ENCODE results near the gene PKDCC. TPM values are rescaled to one million over a fixed set of nuclear protein-coding genes. Genes with fewer than 3 reads are reported as not detected.

Gene PKDCC
- total RNA-seq, 1 donor from 2014 or later: 121 TPM

DNA sequence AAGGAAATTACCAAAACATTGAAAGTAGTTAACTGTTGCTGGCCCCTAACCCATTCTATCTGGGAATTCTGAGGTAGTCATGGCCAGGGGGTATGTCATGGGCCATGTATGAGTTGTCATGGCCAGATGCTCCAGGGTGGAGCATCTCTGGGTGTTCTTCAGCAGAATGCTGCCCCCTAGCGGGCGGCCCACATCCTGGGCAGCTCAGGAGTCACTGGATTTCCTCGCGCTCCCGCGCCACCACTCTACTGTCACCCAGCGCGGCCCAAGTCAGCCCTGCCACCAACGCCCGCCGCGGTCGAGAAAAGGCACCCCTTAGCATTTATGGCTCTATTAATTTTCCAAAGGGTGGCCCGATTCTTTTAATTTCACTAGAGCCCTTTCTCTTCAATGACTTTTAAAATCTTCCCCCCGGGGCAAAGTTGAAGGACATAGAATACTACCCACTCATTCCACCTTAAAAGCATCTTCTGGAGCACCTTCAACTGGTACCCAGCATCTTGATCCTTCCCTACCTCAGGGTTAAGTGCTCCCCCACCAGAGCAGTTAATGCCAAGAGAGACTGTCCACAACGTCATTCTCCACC is 41.6 kb downstream of the PKDCC start:
- peak; percentile 61 for DNase-seq

DNA sequence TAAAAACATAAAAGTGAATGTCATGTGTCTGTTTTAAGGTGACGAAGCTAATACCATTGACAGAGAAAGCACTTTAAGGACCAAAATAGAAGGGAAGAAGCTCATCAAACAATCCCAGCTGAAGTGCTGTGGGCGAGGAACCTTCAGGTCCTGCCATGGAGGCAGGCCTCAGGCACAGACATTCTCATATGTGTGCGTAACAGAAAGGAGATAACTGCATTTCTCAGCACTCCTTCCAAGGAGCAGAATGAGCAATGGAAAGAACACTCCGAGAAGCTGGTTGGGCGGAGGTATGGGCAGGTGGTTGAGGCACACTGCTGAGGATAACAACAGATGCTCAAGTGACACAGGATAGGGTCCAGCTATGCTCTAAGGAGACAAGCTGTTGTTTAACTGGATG is 42.4 kb downstream of the PKDCC start:
- no peak for DNase-seq

GRCh38 chr2:42091671-42092070 is 43.9 kb downstream of the PKDCC start:
- DNase-seq: no peak

- no peak for DNase-seq
Observed at GRCh38 chr2:42092084-42092996, 44.5 kb downstream of the PKDCC start.

DNA sequence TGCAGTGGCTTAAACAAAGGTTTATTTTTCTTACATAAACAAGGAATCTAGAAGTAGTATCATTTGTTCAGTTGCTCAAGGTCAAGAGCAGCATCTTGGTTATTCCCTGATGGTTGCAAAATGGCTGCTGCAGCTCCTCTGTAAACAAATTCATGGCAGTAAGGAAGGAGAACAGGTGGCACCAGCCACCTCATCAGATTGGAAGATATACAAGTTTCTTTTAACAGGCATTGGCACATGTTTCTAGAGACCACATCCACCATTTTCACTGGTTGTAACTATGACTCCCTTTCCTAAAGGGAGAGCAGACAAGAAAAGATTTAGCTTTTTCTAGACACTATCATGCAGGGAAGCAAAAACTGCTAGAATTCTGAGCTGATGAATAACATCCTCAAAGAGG is 46.3 kb downstream of the PKDCC start:
- DNase-seq: no peak

- DNase-seq: peak; percentile 93
Observed at GRCh38 chr2:42095923-42096408, 48.1 kb downstream of the PKDCC start.

DNA sequence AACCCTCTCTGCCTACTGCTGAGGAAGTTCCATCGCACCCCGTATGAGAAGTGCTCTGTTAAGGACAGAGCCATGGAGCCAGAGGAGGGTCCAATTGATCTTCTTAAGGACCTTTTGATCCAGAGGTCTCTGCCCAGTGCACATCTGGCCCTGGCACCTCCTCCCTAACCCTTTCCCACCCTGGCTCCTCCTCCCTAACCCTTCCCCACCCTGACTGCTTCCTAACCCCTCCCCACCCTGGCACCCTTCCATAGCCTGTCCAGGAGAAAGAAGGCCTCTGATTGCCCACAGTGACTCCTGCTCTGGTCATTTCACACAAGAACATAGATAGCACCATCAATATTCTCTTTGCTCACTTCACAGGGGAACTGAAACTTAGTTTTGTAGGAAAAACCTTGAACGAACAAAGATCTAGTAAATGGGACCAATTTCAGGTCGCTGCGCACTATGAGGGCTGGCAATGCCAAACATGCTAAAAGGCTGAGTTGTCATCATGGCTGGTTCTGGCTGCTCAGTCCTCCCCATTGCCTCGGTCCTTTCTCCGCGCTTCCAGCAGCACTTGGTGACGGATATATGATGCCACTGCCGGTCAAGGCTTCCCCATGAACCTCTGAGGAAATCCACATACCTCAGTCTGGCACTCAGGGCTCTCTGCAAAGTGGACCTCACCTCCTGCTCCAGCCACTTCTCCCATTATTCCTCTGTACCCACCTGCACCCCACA is 49.2 kb downstream of the PKDCC start:
- DNase-seq: no peak

DNA sequence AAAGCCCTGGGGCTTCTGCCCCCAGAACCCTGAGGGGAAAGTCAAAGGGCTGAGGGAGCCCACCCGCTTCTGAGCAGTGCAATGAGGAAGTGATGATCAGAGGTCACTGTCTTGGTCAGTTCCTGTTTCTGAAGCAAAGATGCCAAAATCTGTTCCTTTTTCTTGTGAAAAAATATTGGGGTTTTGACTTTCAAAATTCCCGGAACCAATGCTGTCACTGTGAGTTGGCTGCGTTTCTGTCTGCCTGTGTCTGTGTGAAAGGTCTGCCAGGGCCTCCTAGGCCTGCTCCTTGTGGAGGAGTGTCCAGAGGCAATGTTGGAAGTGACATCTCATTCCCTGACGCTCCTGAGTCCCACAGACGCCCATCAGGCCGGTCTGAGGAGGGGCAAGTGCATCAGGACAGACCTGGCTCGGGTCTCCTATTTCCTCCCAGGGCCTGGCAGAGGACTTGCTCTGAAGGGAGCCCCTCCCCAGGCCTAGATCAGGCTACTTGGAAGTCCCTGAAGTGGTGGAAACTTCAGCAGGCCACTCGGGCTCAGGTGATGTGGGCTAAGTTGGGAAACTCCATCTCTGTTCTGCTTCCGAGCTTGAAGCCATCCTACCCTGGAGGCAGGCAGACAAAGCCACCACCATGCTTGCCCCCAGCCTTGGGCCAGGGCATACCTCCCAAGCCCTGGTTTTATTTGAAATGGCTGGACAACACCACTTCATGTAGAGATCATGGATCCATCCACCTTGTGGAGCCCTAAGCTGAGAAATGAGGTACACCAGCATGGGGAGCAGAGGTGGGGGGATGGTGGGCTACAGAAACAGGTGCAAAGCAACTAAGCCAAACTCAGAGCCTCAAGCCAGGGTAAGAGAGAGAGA is 51.0 kb downstream of the PKDCC start:
- no peak for DNase-seq

- no peak for DNase-seq
Observed at GRCh38 chr2:42099438-42100173, 51.8 kb downstream of the PKDCC start.

DNA sequence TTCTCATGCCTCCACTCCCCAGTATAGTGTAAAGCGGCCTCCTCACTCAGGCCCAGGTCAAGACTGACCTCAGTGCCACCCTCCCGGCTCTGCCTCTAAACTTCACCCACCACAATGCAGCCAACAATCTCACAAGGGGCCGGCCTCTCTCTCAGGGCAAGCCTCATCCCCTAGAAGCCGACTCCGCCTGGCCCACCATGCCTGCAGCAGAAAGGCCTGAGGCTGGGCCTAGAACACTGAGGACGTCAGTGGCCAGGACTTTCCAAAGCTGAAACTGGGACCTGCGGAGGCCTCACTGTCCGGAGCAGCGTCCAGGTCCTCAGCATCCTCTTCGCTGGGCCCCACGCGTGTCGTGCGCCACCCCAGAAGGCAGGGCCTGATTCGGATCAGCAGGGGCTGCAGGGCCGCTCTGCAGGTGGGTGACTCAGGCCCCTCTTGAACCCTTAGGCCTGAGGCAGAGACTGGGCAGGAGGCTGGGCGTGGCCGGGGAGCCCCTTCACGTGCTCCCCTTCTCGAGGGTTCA is 52.9 kb downstream of the PKDCC start:
- no peak for DNase-seq

DNA sequence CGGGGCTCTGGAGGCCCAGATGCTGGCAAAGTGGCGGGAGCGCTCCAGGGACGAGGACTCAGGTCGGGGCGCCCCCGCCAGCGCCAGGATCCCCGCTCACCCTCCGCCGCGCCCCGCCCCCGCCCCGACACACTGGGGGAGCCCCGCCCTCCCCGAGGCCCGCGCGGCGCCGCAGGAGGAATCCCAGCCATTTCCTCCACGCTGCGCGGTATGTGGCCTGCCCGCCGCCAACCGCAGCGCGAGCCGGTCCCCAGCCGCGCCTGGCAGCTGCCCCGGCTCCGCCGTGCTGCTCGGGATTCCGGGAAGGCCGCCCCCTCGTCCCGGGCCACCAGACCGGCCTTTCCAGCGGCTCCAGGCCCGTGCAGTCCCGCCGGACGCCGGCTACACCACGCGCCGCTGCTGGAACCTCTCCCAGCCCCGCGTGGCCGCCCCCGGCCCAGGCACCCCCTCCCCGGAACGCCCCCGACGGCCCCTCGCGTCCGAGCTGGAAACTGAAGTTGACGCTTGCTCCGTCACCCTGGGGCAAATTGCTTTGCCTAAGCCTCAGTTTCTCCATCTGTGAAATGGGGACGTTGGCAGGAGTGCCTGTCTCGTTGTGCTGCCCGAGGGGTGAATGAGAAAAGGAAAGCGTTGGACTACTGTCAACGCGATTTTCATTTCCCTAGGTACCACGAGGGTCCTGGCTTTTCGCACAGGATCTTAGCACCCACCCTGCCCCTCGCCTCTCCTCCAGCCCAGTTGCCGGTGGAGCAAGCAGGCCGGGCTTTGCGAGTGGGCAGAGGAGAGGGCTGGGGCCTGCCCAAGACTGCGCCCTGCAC is 53.6 kb downstream of the PKDCC start:
- peak; percentile 69 for DNase-seq

GRCh38 chr2:42102024-42102590 is 54.3 kb downstream of the PKDCC start:
- peak; percentile 90 for DNase-seq

DNA sequence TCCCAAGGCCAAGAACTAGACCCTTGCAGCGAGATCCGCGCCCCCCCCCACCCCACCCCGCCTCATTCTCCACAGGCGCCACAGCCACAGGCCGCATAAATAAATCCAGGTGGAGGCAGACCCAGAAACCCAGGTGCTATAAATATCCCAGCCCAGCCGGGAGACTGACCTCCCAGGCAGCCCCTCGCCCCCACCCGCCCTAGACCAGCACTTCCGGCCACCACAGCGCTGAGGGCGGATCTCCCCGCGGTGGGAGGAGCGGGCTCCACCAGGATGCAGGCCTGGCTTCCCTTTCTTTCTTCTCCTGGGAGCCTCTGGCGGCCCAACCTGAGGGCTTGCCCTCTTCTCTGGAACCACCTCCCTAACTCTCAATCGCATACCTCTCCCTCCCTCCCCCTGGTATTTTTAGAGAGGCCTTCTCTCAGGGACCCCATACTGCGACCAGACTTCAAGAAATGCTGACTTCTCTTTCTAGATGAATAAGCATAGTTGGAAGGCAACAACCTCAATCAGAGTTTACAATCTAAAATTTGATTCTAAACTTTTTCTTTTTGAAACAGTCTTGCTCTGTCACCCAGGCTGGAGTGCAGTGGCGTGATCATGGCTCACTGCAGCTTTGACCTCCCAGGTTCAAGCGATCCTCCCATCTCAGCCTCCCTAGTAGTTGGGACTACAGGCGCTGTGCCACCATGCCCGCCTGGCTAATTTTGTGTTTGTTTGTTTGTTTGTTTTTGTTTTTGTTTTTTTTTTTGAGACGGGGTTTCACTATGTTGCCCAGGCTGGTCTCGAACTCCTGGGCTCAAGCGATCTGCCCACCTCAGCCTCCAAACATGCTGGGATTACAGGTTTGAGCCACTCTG is 55.0 kb downstream of the PKDCC start:
- peak; percentile 84 for DNase-seq

DNA sequence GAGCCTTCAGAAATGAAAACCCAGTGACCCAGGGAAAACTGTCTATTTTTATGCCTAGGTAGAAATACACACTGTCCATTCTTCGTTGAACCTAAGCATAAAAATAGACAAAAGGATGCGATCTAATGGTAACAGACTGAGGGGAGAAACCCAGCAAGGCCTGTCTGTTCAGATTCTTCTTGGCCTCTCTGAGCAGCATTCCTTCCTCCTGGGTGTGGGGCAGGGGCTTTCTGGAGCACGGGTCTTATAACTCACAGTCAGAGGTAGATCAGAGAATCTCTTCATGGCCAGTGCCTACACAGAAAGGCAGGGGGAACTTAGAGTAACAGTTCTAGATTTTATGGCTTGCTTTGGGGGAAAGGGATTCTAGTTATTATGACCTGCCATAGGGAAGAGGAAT is 56.0 kb downstream of the PKDCC start:
- DNase-seq: no peak

DNA sequence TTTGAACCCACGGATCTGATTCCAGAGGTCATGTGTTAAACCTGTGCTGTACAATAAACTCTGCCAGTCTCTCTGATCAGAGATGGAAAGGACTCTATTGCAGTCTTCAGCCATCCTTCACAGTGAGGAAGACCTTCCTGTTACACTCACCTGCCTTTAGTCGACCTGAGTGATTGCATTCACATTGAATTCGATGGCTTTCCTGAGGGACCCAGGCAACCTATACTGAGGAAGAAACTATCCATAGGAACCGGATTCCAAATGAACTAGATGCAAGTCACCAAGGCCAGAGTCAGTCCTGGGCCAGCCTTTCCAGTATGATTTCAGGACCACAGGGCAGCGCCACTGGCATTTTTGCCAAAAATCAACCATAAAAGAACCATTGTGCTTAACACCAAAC is 56.8 kb downstream of the PKDCC start:
- DNase-seq: no peak

DNA sequence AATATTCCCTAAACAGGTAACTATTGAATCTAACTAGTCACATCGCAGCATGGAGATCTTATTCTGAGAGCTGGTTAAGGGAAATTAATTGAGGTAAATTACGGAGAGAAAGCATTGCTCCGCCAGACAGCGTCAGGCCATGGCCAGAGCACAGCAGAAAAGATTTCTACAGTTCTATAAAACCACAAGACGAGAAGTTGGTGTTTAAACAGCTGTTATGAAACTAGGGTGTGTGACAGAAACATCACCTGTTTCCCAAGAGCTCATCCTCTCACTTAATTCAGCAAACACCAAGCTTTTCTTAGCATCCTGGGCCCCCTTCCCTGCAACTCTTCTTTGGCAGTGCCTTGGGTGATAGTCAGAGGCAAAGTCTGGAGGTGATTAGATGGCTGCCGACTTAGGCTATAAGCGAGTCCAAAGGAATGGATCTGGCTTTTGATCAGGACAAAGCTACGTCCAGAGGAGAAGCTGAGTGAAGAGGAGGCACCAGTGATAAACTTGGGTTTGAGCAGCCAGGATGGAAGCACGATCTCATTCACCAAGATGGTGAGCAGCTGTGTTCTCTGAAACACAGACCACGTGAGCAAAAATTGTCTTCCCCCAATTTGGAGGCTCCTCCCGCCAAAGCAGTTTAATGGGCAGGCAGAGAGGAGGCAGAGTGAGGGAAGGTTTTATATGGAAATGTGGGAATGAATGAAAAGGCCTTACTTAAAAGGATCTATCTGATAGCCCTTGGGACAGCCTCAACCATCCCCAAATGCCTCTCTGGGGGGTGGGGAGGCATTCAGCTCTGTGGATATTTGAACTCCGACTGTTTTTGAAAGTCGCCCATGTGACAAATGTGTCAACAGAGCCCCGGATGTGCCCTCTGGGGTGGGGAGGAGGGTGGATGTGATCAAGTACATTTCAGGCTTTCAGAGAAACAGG is 57.8 kb downstream of the PKDCC start:
- DNase-seq: no peak

DNA sequence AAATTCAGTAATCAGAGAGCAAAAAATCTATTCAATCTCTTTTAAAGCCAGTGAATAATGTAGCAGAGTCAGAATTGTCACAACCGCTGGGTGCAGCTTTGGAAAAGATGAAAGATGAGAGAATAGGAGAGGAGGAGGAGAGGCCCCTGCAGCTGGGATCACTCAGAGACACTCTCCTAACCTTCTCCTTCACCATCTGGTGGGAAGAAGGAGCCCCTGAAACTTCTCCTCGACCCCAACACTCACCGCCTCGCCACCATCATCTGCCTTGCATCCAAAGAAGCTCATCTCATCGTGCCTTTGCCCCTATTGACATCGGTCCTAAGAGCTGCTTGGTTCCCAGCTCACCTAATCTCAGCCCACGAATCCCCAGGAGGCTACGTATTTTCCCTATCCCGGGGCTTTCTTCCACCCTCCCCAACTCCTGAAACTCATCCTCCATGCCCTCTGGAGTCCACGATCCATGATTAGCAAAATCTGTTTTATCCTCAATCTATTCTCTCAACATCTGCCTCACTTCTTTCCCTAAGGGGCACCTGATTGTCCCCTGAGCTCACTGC is 58.5 kb downstream of the PKDCC start:
- no peak for DNase-seq

Data from tongue (tissue), 2 donors.